Measurements from ENCODE around the gene OPN3. TPM values are rescaled to one million over a fixed set of nuclear protein-coding genes. Genes with fewer than 3 reads are reported as not detected.

OPN3 gene
- total and polyA plus RNA-seq, 9 of the 15 experiments (the other 6 are each of a cell fraction or from before 2014, with no cell fraction given) = 4.2 to 34.6 (median 17.0) TPM

DNA sequence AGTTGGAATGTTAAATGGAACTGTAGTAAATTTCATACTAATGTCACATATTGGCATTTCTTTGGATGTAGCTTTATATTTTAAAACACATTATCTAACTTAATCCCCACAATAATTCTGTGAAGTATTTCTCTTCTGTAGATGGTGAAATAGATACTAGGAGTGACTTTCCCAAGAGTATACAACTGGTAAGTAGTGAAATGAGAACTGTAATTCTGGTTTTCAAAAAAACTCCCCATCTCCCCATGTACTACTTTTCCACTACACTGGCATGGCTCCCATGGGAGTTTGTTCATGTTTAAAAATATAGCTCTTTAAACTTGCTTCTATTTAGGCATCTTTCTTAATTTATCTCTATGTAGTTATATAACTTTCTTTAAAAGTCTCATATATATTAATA lies 10.2 kb downstream of the OPN3 start:
- no TSS peak for BruUV-seq (replicated peaks)
- Histone ChIP-seq H3K9me3 (replicated peaks; ENCODE audit: control insufficient read depth, insufficient read depth, low read depth, low read length) (no peaks in the 10 kb centered on the region), H3K9me1 (ENCODE audit: control insufficient read depth, insufficient read depth, low read length) (no peaks in the 10 kb centered on the region), H2AFZ (ENCODE audit: low read depth, low read length) (no peak overlapping the region), H3K36me3 (ENCODE audit: control insufficient read depth, insufficient read depth, low read length) (peaks cover 52% of the 10 kb centered on the region), H3K4me2 (ENCODE audit: insufficient read depth, low read length) (no peak overlapping the region), H3K4me3 (no peak overlapping the region), H3K4me1 (replicated peaks in 1 of 2; ENCODE audit: control insufficient read depth in 2 of 2, insufficient read depth in 2 of 2, low read length in 2 of 2) (no peaks in the 10 kb centered on the region), H3K27me3 (ENCODE audit: control insufficient read depth in 2 of 2, insufficient read depth in 2 of 2, low read length in 2 of 2) (no peaks in the 10 kb centered on the region), H4K20me1 (replicated peaks; ENCODE audit: control insufficient read depth, insufficient read depth, low read length) (no peaks in the 10 kb centered on the region; the same call in 1 of the 2 replicates), H3K27ac (ENCODE audit: extremely low read depth, low read depth, low read length) (no peak overlapping the region), H3K9ac (ENCODE audit: insufficient read depth in 1 of 2, low read depth in 2 of 2, low read length in 2 of 2) (no peak overlapping the region), H3K79me2 (ENCODE audit: control insufficient read depth, insufficient read depth, low read length) (peaks cover 36% of the 10 kb centered on the region)
- intact Hi-C loops (cut with micrococcal nuclease) = no loop called here
- TF ChIP-seq MAFF (IDR thresholded peaks at IDR 0.05; ENCODE audit: low read length) (no peak), POLR2AphosphoS5 (IDR thresholded peaks at IDR 0.05; ENCODE audit: control insufficient read depth, insufficient read depth, low read depth, low read length) (no peak), HLTF (IDR thresholded peaks at IDR 0.05) (no peak), BMI1 (IDR thresholded peaks at IDR 0.05; ENCODE audit: low read length) (no peak), HNRNPLL (IDR thresholded peaks at IDR 0.05; ENCODE audit: low read depth, low read length, poor library complexity, severe bottlenecking) (no peak), YBX1 (IDR thresholded peaks at IDR 0.05) (no peak), TGIF2 (CRISPR knock-in tag; IDR thresholded peaks at IDR 0.05) (no peak)
- ATAC-seq (no peak), FAIRE-seq (no peak), DNase-seq (ENCODE audit: extremely low read depth in 1 of 4, low spot score in 3 of 4) (no peak)
- CTCF ChIA-PET (ENCODE audit: low intra/inter-chr PET ratio) = no interaction called here
- POLR2A ChIA-PET = interaction anchor here (0.6 to 1.6 kb wide), 6 partner anchors 8 to 218 kb away, joined by 3 to 6 read pairs (median 4); partner anchors contain the start of genes CHML, EXO1 and OPN3
- in situ Hi-C loops (cut with MboI) = no loop called here
